Neural cell (in vitro differentiated cells): ENCODE measurements around the gene PRSS35.

Experiments
- CTCF ChIP-seq: fragments of 450-650 bp; IDR thresholded peaks from 2 replicates; pipeline ENCODE4 v1.5.1; 2014; ENCODE audit warnings: antibody characterized with exemption, mild to moderate bottlenecking, moderate library complexity; ENCODE audit not compliant: poor library complexity, severe bottlenecking
- EP300 ChIP-seq: fragments of 450-650 bp; conservative IDR thresholded peaks from 2 replicates; pipeline ENCODE4 v1.6.1; 2014; ENCODE audit warnings: antibody characterized with exemption, mild to moderate bottlenecking, moderate library complexity; ENCODE audit not compliant: poor library complexity, severe bottlenecking
- POLR2AphosphoS5 ChIP-seq: IDR thresholded peaks from 2 replicates; pipeline ENCODE4 v1.6.1; 2012
- SMC3 ChIP-seq: fragments of 450-650 bp; conservative IDR thresholded peaks from 2 replicates; pipeline ENCODE4 v1.6.1; 2014; ENCODE audit warnings: antibody characterized with exemption, mild to moderate bottlenecking, moderate library complexity; ENCODE audit not compliant: poor library complexity

- TF ChIP-seq CTCF (peak; percentile 62), SMC3 (peak; percentile 43), POLR2AphosphoS5 (no peak), EP300 (no peak)
Observed at GRCh38 chr6:83511901-83512681, at the start of gene PRSS35.
